Myocyte (in vitro differentiated cells): Measurements from ENCODE around the gene CAB39. TPM values are rescaled to one million over a fixed set of nuclear protein-coding genes. Genes with fewer than 3 reads are reported as not detected.
"Not testable (repeated sequence)": the region's sequence is repeated elsewhere in the genome, so short reads cannot be mapped to it uniquely, and the experiment has no call there.

Experiments used
- DNase-seq: peaks from one replicate; pipeline ENCODE4 v3.0.0-alpha.2; 2012; ENCODE audit warnings: low read depth
- total RNA-seq: library from RNA; depleted of rRNA; stranded (reverse); fragments of >200 nt; gene quantifications from 2 replicates; pipeline ENCODE4 v1.2.3, GENCODE V29; 2014

CAB39 gene
- total RNA-seq, 1 donor from 2014 or later = 98.0 TPM

DNA sequence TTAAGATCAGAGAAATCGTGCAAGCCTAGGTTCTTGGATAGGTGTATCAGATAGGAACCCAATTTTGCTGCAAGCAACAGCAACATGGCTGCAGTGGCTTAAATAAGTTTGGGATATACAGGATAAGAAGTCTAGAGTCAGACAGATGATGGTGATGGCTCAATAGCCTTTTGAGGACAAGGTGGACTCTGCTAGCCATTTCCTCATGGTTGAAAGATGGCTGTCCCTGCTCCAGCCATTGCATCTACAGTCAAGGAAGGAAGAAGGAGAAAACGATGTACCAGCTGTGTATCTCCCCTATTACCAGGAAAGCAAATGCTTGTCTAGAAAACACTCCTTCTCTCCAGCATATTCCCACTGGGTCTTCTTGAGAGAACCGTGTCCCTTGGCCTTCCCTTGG, 30.1 kb upstream of the CAB39 start:
- no peak for DNase-seq

DNA sequence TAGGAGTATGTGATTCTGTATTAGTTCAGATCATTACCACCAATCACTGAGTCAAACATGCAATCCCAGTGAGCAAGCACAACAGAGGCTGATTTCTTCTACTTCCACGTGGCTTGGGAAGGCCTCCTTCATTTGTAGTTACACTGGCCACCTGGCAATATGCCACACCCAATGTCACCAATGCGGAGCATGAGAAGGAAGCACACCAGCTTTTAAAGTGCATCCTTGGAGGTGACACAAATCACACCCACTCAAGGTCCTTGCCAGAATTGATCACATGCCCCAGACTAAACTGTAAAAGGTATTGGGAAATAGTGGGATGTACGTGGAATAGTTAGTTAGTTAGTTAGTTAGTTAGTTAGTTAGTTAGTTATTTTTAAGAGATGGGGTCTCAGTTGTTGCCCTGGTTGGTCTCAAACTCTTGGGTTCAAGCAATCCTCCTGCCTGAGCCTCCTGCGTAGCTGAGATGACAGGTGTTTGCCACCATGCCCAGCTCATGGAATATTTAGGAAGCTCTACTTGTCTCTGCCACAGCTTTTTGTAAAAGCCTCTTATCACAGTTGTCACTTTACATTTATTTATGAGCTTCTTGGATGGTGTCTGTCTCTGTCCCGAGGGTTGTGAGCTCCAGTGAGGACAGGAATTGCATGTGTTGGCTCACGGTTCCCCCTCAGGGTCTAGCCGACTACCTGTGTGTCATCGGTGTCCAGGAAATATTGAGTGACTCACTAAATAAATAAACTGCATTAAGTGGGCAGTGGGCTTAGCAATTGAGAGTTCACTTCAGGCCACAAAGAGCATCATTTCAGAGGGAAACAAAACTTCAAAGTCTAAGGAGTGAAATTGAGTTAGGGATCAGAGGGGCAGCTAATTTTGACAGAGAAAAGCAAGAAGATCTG, 28.1 kb upstream of the CAB39 start:
- DNase-seq = no peak

DNA sequence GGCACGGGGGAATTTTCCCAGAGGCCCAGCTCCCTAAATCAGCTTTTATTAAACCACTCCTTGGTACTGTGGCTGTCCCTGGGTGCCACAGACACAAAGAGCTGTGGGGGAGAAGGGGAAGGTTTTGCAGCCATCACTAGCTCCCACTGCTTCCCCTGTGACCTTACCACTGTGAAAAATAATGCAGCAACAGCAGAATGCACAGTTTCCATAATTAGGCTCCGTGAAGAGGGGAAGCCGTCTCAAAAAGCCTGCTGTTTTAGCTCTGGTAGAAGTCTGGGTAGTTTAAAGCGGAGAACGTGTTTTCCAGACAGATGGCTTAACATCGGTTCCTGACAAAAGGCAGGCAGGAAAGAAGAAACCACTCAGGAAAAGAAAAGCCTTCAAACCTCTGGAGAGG, 27.5 kb upstream of the CAB39 start:
- DNase-seq = no peak

DNA sequence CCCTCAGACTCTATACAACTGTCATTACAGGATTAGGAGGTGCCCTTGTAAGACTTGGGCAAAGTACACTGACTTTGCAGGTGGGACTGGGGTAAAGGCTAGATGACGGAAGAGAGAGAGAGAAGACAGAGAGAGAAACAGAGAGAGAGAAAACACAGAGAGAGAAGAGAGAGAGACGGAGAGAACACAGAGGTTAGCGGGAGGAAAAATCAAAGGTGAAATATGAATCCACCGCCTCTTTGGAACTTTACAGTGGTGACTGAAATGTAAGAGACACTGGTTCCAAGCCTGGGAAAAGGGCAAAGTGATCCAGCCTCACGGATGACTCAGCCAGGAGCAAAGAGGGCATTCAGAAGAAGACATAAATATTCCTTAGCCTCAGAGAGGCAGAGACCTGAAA, 25.1 kb upstream of the CAB39 start:
- peak; percentile 48 for DNase-seq

DNA sequence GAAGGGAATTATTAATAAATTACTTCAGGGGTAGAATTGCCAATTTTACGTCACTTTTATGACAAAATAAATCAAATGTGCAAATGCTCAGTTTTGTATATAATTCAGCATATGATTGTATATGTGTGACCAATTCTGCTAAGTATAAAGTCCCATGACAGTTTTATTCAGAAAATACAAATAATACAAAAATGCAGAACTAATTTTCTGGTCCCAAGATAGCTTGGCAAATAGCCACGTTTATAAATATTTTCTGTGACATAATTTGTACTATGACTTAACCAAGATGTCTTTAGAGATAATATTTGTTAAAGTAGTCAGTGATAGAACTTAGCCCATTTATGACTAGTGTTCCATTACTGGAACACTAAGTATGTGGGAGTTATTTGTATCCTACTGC, 24.2 kb upstream of the CAB39 start:
- DNase-seq = no peak

DNA sequence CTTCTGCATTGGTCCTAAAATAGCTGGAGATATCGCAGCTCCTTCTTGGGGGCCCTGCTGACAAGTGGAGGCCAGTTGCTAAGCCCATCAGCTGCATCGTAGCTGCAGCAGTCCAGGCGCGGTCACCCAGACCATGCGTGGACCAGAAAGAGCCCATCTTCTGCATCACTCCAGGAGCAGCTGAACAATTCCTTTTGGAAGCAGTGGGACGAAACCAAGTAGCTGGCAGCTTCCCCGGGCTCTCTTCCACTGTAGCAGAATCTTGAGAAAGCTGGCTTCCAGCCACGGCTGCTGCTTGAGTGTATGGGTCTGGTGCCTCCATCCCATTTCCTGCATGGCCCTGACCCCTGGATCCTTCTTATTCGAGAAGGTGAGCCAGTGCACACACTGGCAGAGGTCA, 22.2 kb upstream of the CAB39 start:
- DNase-seq = no peak

DNA sequence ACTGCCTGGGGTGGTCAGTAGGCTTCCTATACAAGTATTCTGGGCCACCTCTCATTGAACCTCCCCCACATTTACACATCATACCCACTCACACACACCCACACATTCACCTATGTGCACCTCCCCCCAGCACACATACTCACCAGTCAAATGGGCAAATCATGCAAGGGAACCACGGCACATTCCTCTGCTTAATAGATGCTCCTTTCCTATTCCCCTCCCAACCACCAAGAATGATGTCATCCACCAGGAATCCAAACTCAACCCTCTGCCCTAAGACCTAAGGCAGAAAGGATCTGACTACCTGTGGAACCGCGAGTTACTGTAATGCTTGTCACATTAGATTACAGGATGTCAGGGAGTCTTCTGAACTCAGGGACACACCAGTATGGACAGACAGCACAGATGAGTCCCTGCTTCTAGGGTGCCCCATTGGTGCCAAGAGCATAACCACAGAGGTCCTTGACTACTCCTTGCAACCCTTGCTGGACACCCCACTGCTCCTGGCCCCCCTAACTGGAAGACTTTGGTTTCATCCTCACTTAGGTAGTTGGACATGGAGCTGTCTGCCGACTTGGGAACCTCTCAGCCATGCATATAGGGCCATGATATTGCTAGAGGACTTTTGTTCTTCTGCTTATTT, 21.5 kb upstream of the CAB39 start:
- peak; percentile 38 for DNase-seq

DNA sequence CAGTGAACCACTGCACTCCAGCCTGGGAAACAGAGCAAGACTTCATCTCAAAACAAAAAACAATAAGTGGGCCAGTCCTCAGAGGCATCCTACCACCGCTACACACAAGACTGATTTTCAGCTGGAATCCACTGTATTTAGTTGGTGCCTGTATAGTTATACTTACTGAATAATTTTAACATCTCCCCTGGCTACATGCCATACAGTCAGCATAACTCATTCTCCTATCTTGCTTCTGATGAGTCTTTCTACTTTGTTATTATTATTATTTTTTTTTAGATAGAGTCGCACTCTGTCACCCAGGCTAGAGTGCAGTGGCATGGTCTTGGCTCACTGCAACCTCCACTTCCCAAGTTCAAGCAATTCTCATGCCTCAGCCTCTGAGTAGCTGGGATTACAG, 19.9 kb upstream of the CAB39 start:
- DNase-seq = no peak

DNA sequence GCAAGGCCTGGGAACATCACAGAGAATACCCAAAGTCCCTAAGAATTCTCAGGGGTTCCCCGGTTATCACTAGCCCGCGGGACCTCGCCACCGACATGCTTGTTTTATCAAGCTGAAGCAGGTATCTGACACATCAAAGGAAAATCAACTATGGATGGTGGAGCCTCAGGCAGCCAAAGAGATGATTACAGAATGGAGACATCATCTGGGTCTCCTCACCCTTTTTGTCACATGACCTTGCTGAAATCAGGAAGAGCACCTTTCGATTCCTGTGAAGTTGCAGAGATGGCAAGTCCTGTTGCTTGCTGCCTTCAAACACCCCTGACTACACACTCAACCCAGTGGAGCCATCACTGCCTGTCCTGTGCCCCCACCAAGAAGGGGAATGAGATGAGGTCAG, 19.2 kb upstream of the CAB39 start:
- no peak for DNase-seq

DNA sequence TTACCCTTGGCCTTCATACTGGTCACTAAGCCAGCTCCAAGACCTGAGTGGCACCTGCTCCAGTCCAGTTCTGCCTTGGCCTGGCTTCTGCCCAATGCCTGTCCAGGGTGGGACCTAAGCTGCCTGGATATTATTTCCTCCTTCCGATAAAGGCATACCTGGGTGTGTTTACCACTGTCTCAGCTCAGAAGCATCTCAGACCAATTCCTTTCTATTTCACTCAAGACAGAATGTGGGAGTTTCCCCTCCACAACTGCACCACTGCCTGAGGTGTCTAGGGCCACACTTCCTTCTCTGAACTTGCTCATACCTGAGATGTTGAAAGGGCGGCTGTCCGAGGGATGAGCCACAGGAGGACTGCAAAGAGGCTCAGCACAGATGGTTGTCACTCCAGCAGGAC, 18.4 kb upstream of the CAB39 start:
- DNase-seq = no peak

DNA sequence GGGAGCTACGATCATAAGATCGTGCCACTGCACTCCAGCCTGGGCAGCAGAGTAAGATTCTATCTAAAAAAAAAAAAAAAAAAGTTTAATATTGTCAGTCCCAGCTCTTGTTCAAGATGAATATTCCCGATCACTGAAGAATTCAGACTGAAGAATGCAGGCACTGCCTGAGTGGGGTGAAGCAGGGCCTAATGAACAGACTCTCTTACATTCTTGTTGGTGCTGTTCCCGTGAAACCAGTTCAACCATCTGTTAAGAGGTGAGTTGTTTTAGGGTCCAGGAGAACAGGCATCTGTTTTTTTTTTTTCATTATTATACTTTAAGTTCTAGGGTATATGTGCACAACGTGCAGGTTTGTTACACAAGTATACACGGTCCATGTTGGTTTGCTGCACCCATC, 17.1 kb upstream of the CAB39 start:
- DNase-seq = no peak

DNA sequence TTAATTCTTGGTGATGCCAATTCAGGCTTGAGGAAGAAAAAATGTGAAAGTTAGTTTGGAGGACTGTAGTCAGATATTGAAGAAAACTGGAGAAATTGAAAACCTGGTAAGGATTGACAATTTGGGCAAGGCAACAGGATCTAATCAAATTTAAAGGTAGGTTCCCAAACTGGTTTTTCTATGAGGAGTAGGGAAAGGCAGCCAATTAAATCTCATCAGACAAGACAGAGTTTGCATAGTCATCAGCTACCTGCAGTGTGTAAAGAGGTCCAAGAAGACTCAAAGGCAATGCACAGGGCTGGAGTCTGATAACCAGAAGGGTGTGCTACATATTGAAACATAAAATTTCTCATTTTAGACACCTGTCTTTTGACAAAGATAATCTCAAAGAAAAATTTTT, 16.0 kb upstream of the CAB39 start:
- no peak for DNase-seq

DNA sequence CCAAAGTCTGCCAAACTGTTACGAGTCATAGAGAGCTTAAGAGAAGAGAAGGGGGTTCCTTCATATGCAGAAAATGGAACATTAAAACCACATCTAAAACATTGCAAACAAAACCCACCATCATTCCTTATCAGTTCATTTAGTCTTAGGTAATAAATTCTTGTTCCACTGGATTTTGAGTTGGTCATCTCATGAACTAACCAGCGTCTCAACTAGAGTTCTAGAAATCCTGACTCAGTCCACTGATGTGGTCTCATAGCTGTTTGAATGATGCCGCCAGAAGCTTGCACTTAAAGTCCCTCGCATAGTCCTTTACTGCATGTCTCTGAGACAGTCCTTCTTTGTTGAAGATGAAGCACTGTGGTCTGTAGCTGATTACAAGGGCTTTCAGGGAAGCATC, 15.0 kb upstream of the CAB39 start:
- DNase-seq = no peak

DNA sequence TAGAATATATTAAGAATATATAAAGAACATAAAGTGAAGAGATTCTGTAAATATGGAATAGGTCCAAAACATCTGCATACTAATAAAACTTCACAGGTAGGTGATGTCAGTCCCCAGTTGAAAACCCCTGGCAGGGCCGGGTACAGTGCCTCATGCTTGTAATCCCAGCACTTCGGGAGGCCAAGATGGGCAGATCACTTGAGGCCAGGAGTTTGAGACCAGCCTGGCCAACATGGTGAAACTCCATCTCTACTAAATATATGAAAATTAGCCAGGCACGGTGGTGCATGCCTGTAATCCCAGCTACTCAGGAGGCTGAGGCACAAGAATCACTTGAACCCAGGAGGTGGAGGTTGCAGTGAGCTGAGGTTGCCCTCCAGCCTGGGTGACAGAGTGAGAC, 13.9 kb upstream of the CAB39 start:
- not testable (repeated sequence) for DNase-seq

DNA sequence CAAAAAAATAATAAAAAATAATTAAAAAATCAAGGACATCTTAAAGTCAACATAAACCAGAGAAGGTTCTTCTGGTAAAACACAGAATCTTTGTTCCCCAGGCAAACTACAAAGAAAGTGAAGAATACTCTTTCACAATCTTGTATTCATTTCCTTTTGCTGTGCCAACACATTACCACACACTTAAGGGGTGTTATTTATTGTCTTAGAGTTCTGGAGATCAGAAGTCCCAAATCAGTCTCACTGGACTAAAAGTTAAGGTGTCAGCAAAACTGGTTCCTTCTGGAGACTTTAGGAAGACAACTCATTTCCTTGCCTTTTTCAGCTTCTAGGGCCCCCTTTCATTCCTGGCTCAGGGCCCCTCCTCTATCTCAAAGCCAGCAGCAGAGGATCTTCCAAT, 12.2 kb upstream of the CAB39 start:
- DNase-seq = no peak

DNA sequence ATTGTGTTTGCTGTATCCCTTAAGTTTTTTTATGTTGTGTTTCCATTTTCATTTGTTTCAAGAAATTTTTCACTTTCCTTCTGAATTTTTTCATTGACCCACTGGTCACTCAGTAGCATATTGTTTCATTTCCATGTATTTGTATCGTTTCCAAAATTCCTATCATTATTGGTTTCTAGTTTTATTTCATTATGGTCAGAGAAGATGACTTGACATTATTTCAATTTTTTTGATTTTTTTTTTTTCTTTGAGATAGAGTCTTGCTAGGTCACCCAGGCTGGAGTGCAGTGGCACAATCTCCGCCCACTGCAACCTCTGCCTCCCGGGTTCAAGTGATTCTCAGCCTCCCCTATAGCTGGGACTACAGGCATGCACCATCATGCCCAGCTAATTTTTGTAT, 11.3 kb upstream of the CAB39 start:
- no peak for DNase-seq

DNA sequence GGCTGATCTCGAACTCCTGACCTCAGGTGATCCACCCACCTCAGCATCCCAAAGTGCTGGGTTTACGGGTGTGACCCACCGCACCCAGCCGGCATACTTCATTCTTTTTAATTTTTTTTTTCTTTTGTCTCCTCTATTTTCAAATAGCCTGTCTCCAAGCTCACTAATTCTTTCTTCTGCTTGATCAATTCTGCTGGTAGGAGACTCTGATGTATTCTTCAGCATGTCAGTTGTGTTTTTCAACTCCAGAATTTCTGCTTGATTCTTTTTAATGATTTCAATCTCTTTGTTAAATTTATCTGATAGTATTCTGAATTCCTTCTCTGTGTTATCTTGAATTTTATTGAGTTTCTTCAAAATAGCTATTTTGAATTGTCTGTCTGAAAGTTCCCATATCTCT, 10.2 kb upstream of the CAB39 start:
- DNase-seq = not testable (repeated sequence)

DNA sequence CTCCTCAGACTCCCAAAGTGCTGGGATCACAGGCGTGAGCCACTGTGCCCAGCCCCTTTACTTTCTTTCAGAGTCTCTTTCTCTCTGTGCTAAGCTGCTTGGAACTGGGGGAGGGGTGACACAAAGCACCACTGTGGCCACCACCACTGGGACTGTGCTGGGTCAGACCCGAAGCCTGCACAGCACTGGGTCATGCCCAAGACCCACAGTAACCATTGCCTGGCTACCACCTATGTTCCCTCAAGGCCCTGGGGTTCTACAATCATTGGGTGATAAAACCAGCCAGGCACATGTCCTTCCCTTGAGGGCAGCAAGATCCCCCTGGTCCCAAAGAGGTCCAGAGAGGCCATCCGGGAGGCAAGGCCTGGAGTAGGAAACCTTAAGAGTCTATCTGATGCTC, 9.1 kb upstream of the CAB39 start:
- no peak for DNase-seq

DNA sequence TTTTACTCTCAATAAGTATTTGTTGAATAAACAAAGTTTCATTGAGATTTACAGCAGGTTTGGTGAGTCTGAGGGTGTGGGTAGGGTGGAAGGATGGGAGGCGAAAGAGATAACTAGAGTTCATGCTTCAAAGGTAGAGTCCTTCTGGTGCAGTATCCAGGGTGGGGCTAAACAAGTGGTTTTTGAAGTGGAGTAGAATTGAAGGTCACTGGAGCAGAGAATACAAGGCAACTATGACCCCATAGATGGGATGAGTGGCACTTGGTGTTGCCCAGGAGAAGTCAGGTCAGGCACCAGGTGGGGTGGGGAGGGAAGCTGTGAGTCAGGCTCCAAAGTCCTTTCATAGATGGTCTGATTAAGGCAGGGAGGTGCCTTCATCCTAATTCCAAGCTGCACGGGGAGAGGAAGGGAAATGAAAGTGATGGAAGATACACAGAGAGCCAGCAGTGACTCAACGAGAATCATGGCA, 6.6 kb upstream of the CAB39 start:
- DNase-seq = no peak

DNA sequence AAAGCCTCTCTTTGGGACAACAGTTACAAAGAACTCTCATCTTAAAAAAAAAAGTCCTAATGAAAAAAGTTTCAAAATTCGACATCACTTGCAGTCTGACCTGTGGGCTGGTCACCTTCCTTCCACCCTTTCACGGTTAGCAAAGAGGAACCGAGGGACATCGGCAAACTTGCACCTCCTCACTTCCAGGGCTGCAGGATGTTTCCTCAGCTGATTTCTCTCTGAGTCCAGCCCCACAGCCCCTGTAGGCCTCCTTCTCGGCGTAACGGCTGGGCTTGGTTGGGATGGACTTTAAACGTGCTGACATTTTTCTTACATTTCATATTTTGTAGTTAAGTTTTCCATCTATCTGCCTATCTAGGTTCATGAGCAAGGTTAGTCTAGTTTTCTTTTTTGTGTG, 5.7 kb upstream of the CAB39 start:
- no peak for DNase-seq

DNA sequence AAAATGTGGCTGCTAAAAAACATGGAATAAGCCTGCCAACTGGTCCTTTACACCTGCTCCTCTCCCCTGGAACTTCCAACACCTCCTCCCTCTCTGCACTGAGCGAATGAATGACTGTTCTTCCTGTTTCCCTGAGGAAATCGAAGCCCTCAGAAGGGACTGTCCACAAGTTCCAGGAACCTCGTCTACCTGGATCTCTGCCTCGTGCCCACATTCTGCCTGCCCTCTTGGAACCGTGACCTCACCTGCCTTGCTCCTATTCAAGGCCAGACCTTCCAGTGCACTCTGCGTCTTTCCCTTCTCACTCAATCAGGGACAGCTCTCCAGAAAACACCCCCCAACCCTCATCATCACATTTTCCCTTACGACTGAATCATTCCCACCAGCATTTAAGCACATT, 4.4 kb upstream of the CAB39 start:
- DNase-seq = no peak

DNA sequence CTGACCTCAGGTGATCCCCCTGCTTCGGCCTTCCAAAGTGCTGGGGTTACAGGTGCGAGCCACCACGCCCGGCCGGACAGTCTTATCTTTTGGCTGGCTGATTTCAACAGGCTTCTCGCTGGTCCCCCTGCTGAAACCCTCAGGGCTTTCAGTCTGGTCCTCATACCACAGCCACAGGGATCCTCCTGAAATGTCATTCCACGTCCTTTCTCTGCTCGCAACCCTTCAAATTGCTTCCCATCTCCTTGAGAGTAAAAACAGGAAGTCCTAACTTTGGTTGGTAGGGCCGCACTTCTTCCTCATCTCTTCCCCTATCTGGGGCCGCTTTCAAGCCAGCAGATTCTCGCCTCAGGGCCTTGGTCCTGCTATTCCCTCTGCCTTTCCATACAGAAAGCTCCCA, 1.4 kb upstream of the CAB39 start:
- DNase-seq = no peak
